Body of pancreas (tissue), 4 donors: ENCODE data around the gene HIC1. TPM values are rescaled to one million over a fixed set of nuclear protein-coding genes. Genes with fewer than 3 reads are reported as not detected.

Experiments used
- ATAC-seq: fragments of 150-250 bp; one replicate; pipeline ENCODE4 v1.9.1; 2016
- DNase-seq, 4 donors: peaks; one replicate each; pipeline ENCODE4 v3.0.0-alpha.2; 2019
- H3K27ac ChIP-seq, 4 donors: fragments of 200-600 bp; sonication (generic); 1 replicate in 3 of 4; 2 replicates in 1 of 4; pipeline versions ENCODE4 v1.5.1 to v1.6.1; 2016 to 2019; ENCODE audit warnings: mild to moderate bottlenecking in 1 of 4, mixed read lengths in 1 of 4, moderate library complexity in 1 of 4
- H3K27me3 ChIP-seq, 2 donors: fragments of 200-600 bp; sonication (generic); one replicate each; pipeline ENCODE4 v1.6.0; 2016; ENCODE audit warnings: mild to moderate bottlenecking in 1 of 2
- H3K36me3 ChIP-seq, 2 donors: fragments of 200-600 bp; sonication (generic); replicated peaks in 1 of 2; 2 replicates each; pipeline ENCODE4 v1.5.1; 2016; ENCODE audit warnings: low read depth in 2 of 2; ENCODE audit not compliant: insufficient read depth in 1 of 2
- H3K4me1 ChIP-seq: fragments of 200-600 bp; sonication (generic); one replicate; pipeline ENCODE4 v1.6.0; 2016
- H3K4me3 ChIP-seq, 2 donors: fragments of 200-600 bp; sonication (generic); 1 replicate in 1 of 2; 2 replicates in 1 of 2; pipeline ENCODE4 v1.5.1; 2016 to 2019
- H3K9me3 ChIP-seq, 3 donors: fragments of 200-600 bp; sonication (generic); 1 replicate in 2 of 3; 2 replicates in 1 of 3; pipeline ENCODE4 v1.5.1; 2016
- CTCF ChIP-seq, 7 experiments: fragments of 450-650 bp in 4 of 7; fragments of 200-600 bp in 3 of 7; sonication (generic) in 3 of 7; IDR thresholded peaks; one replicate each; pipeline ENCODE4 v1.5.1; 2016 to 2019; ENCODE audit warnings: antibody characterized with exemption in 7 of 7
- POLR2A ChIP-seq, 3 donors: fragments of 450-650 bp; IDR thresholded peaks; one replicate each; pipeline ENCODE4 v1.6.1; 2016; ENCODE audit warnings: antibody characterized with exemption in 3 of 3, mild to moderate bottlenecking in 2 of 3
- WGBS, 2 donors: methylation state at CpG; one replicate each; pipeline ENCODE4 v1.1.5; 2017; 5-methylcytosine and 5-hydroxymethylcytosine counted together
- intact Hi-C: fragments of 100-400 bp; cut with DNase I; formaldehyde crosslinking; loops from one replicate; pipeline ENCODE4 v1.15.1; 2023
- total RNA-seq, 2 donors: library from RNA; depleted of rRNA; stranded (reverse); fragments of >200 nt; gene quantifications; one replicate each; pipeline ENCODE4 v1.1.0, GENCODE V29; 2016

Gene HIC1
- total RNA-seq, 2 donors from 2014 or later = 9.6 to 18.1 TPM

DNA sequence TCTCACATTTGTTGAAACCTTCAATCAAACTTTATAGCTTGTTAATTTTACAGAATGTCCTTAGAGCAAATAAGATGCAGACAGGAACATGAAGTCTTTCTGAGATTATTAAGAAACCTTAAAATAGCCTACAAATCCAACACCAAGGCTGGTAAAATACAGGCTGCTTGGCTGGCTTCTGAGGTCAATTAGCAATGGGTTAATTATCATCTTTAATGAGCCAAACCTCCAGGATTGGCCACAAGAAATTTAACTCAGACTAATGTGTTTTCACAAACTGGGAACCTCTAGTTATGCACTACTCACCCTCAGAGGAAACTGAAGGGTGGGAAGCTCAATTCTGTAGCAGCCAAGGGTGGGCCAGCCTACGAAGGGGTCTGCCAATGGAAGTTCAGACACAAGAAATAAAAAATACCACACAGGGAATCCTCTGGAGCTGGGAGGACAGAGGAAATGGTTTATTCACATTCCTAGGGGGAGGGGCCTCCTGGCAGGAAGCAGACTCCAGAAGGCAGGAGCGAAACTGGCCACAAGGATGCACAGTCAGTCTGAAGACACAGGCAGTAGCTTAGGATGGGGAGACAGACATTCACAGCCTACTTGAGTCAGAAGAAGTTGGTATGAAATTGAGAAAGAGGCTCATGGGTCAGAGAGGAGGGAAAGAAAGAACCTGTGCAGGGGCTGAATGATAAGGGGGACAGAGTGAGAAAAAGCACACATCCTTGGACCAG is 36.1 kb downstream of the HIC1 start:
- 51 to 82% methylated on average over 2 of the region's 2 CpGs for WGBS, 2 donors
- intact Hi-C loops = loop anchor here (10.0 kb wide), 1 partner anchor 154 kb away; no protein-coding TSS in a partner anchor
- Histone ChIP-seq H3K4me3 (no peak overlapping the region), H3K9me3 (no peaks in the 10 kb centered on the region), H3K4me1 (peaks cover 26% of the 10 kb centered on the region), H3K27ac (peak overlapping the region in 1 of 4 donors; percentile 15), H3K36me3 (no peaks in the 10 kb centered on the region), H3K27me3 (no peaks in the 10 kb centered on the region)
- DNase-seq (peak in 2 of 4 donors; percentile 35 to 53), ATAC-seq (peak; percentile 28)
- TF ChIP-seq POLR2A (IDR thresholded peaks at IDR 0.05) (no peak), CTCF (IDR thresholded peaks at IDR 0.05) (no peak)

DNA sequence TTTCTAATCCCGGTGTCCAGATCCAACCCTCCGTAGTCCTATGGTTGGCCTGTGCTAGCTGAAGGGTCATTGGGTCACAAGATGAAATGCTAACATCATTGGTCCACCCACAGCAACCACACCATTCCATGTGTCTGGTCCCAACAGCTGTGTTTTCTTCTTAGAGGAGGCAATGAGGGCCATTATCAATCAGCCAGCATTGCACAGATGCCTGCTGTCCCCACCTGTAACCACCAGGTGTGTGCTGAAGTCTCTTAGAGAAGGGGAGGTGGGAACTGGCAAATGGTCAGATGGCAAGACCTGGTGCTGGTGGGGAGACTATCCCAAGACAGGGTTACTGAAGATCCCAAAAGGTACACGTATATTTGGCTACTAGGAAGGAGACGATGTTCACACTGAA is 37.4 kb downstream of the HIC1 start:
- H3K27me3 ChIP-seq = no peaks in the 10 kb centered on the region
- DNase-seq (no peak), ATAC-seq (no peak)
- intact Hi-C loops = loop anchor here (10.0 kb wide), 1 partner anchor 153 kb away; no protein-coding TSS in a partner anchor
- no peaks in the 10 kb centered on the region for H3K36me3 ChIP-seq
- TF ChIP-seq CTCF (IDR thresholded peaks at IDR 0.05) (no peak), POLR2A (IDR thresholded peaks at IDR 0.05) (no peak)
- WGBS, 2 donors = 93 to 100% methylated on average over 4 of the region's 4 CpGs
- no peaks in the 10 kb centered on the region for H3K9me3 ChIP-seq
- H3K4me1 ChIP-seq = peaks cover 26% of the 10 kb centered on the region
- no peak overlapping the region for H3K27ac ChIP-seq
- no peak overlapping the region for H3K4me3 ChIP-seq

DNA sequence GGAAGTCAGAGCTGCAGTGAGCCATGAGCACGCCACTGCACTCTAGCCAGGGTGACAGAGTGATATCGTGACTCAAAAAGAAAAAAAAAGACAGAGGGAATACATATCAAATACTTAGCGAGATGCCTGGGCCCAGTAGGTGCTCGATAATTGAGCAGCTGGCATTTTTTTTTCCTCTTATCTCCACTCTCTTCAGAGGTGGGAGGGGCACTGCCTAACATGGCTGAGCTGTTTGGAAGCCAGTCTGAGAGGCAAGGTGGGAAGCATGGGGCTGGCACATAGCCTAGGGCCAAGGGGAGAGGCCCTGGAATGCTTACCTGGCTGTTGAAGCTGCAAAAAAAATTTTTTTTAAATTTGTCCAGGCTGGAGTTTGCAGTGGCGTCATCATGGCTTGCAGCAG is 38.4 kb downstream of the HIC1 start:
- ATAC-seq (peak; percentile 51), DNase-seq (peak; percentile 34 to 78 (median 60))
- Histone ChIP-seq H3K4me1 (peaks cover 22% of the 10 kb centered on the region), H3K36me3 (no peaks in the 10 kb centered on the region), H3K27me3 (no peaks in the 10 kb centered on the region), H3K27ac (peak overlapping the region in 2 of 4 donors; percentile 27 to 29), H3K4me3 (no peak overlapping the region), H3K9me3 (no peaks in the 10 kb centered on the region)
- WGBS, 2 donors = 20 to 31% methylated on average over 4 to 5 of the region's 5 CpGs
- intact Hi-C loops = loop anchor here (10.0 kb wide), 1 partner anchor 151 kb away; no protein-coding TSS in a partner anchor
- no peak for TF ChIP-seq POLR2A (IDR thresholded peaks at IDR 0.05)
- TF ChIP-seq CTCF (IDR thresholded peaks at IDR 0.05) = no peak

- H3K36me3 ChIP-seq = no peaks in the 10 kb centered on the region
- no peak overlapping the region for H3K4me3 ChIP-seq
- H3K27ac ChIP-seq = peak overlapping the region in 1 of 4 donors; percentile 29
- no peaks in the 10 kb centered on the region for H3K9me3 ChIP-seq
- H3K27me3 ChIP-seq = no peaks in the 10 kb centered on the region
- peak; percentile 45 to 89 (median 71) for DNase-seq
- WGBS, 2 donors = 63 to 69% methylated on average over 11 to 12 of the region's 12 CpGs
- peak; percentile 17 to 94 (median 53) for TF ChIP-seq CTCF (IDR thresholded peaks at IDR 0.05)
- no peak for TF ChIP-seq POLR2A (IDR thresholded peaks at IDR 0.05)
- intact Hi-C loops = loop anchor here (10.0 kb wide), 1 partner anchor 150 kb away; no protein-coding TSS in a partner anchor
- peak; percentile 34 for ATAC-seq
- H3K4me1 ChIP-seq = peaks cover 18% of the 10 kb centered on the region
These were observed 40.1 kb downstream of the HIC1 start for GRCh38 chr17:2094891-2095535.
